Measurements from ENCODE around the gene IL18BP.

DNA sequence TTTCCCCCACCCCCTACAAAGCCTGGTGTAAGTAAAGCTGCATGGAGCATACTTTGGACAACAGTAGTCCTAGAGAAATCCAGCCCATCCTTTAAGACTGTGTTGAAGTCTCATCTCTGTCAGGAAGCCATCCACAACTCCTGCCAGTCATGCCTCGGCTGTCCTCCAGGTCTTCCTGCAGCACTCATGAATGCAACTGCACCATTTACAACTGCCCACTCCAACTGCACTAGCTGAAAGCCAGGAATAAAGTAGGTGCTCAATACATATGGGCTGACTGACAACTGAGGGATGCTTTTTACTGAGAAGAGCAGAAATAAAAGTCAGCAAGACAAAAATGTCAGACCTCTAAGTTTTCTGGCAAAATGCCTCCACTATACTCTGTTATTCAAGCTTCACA, 27.4 kb downstream of the IL18BP start:
- TF ChIP-seq POLR2A (IDR thresholded peaks at IDR 0.05; ENCODE audit: low read depth, low read length) (no peak), EZH2 (IDR thresholded peaks at IDR 0.05; ENCODE audit: borderline replicate concordance, low read depth, low read length, severe bottlenecking) (no peak), POLR2AphosphoS5 (IDR thresholded peaks at IDR 0.05; ENCODE audit: insufficient read depth, low read depth, low read length) (no peak), FOS (IDR thresholded peaks at IDR 0.05; ENCODE audit: borderline replicate concordance, insufficient read depth, low read length) (no peak), JUN (IDR thresholded peaks at IDR 0.05; ENCODE audit: borderline replicate concordance, insufficient read depth, insufficient read length, low read depth) (no peak), MAX (IDR thresholded peaks at IDR 0.05; ENCODE audit: insufficient read depth, insufficient read length) (no peak)
- TF ChIP-seq, protein P1, sequence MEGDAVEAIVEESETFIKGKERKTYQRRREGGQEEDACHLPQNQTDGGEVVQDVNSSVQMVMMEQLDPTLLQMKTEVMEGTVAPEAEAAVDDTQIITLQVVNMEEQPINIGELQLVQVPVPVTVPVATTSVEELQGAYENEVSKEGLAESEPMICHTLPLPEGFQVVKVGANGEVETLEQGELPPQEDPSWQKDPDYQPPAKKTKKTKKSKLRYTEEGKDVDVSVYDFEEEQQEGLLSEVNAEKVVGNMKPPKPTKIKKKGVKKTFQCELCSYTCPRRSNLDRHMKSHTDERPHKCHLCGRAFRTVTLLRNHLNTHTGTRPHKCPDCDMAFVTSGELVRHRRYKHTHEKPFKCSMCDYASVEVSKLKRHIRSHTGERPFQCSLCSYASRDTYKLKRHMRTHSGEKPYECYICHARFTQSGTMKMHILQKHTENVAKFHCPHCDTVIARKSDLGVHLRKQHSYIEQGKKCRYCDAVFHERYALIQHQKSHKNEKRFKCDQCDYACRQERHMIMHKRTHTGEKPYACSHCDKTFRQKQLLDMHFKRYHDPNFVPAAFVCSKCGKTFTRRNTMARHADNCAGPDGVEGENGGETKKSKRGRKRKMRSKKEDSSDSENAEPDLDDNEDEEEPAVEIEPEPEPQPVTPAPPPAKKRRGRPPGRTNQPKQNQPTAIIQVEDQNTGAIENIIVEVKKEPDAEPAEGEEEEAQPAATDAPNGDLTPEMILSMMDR (IDR thresholded peaks at IDR 0.05; ENCODE audit: extremely low read depth in 1 of 2, insufficient read depth in 1 of 2, low read depth in 1 of 2, low read length in 2 of 2): no peak
